A673 (cell line): ENCODE data around the gene DAD1.

Experiments
- CTCF ChIP-seq: fragments of 300-800, 200-600 bp; sonication (generic); conservative IDR thresholded peaks from 2 replicates; pipeline ENCODE4 v1.5.1; 2017; ENCODE audit warnings: low read depth, mild to moderate bottlenecking, antibody characterized with exemption, low read length, moderate library complexity, mixed read lengths
- EZH2 ChIP-seq: fragments of 200-600 bp; sonication (generic); IDR thresholded peaks from 2 replicates; pipeline ENCODE4 v1.6.1; 2017; ENCODE audit warnings: borderline replicate concordance, low read depth, mild to moderate bottlenecking, mixed read lengths, antibody characterized with exemption, low read length; ENCODE audit not compliant: poor library complexity, severe bottlenecking

GRCh38 chr14:22542360-22542759 is 46.7 kb downstream of the DAD1 start:
- TF ChIP-seq CTCF: no peak
- no peak for TF ChIP-seq EZH2
